Measurements from ENCODE around the gene FBXO17. TPM values are rescaled to one million over a fixed set of nuclear protein-coding genes. Genes with fewer than 3 reads are reported as not detected.
"Not testable (repeated sequence)": the region's sequence is repeated elsewhere in the genome, so short reads cannot be mapped to it uniquely, and the experiment has no call there.

FBXO17 gene
- total and polyA plus RNA-seq, 4 donors = 19.7 to 31.9 (median 23.4) TPM

- TF ChIP-seq CTCF (IDR thresholded peaks at IDR 0.05; ENCODE audit: low read depth, low read length, missing input control) = no peak
- TF ChIP-seq YY1 (IDR thresholded peaks at IDR 0.05) = no peak
- no peak for TF ChIP-seq JUND (IDR thresholded peaks at IDR 0.05)
- no peak for TF ChIP-seq RAD21 (IDR thresholded peaks at IDR 0.05)
Observed at GRCh38 chr19:39003796-39004195, 28.3 kb upstream of the FBXO17 start (continued).

GRCh38 chr19:39003188-39003587 lies 27.6 kb upstream of the FBXO17 start:
- 81% methylated on average over 4 of the region's 4 CpGs for WGBS
- Histone ChIP-seq H3K9ac (ENCODE audit: low read depth in 1 of 2, low read length in 2 of 2) (no peak overlapping the region), H3K4me1 (ENCODE audit: control insufficient read depth in 4 of 4, insufficient read depth in 4 of 4, low read length in 3 of 4) (no peaks in the 10 kb centered on the region), H3K36me3 (ENCODE audit: control insufficient read depth in 4 of 4, insufficient read depth in 3 of 4, low read depth in 1 of 4, low read length in 3 of 4) (no peaks in the 10 kb centered on the region), H3K27ac (ENCODE audit: low read depth in 1 of 2, low read length in 2 of 2) (no peak overlapping the region), H3K9me3 (ENCODE audit: control insufficient read depth in 4 of 4, low read length in 3 of 4) (no peaks in the 10 kb centered on the region), H3K4me3 (ENCODE audit: low read depth in 1 of 3, low read length in 3 of 3) (no peak overlapping the region), H3K27me3 (ENCODE audit: control insufficient read depth in 4 of 4, insufficient read depth in 4 of 4, low read length in 3 of 4) (no peaks in the 10 kb centered on the region)
- TF ChIP-seq ZBTB33 (IDR thresholded peaks at IDR 0.05) = no peak
- no peak for TF ChIP-seq TAF1 (conservative IDR thresholded peaks at IDR 0.05)
- no peak for TF ChIP-seq EGR1 (IDR thresholded peaks at IDR 0.05; ENCODE audit: low read depth in 2 of 2)
- TF ChIP-seq NR2F2 (IDR thresholded peaks at IDR 0.05) = no peak
- TF ChIP-seq RXRA (IDR thresholded peaks at IDR 0.05) = no peak
- no peak for TF ChIP-seq HNF4G (IDR thresholded peaks at IDR 0.05)
- no peak for TF ChIP-seq CTCF (IDR thresholded peaks at IDR 0.05; ENCODE audit: low read depth, low read length, missing input control)
- TF ChIP-seq ATF3 (IDR thresholded peaks at IDR 0.05) = no peak
- DNase-seq (ENCODE audit: low spot score) = no peak

GRCh38 chr19:39001041-39001440 lies 25.5 kb upstream of the FBXO17 start:
- Histone ChIP-seq H3K27me3 (ENCODE audit: control insufficient read depth in 4 of 4, insufficient read depth in 4 of 4, low read length in 3 of 4) (no peaks in the 10 kb centered on the region), H3K4me1 (ENCODE audit: control insufficient read depth in 4 of 4, insufficient read depth in 4 of 4, low read length in 3 of 4) (no peaks in the 10 kb centered on the region), H3K4me3 (ENCODE audit: low read depth in 1 of 3, low read length in 3 of 3) (no peak overlapping the region), H3K36me3 (ENCODE audit: control insufficient read depth in 4 of 4, insufficient read depth in 3 of 4, low read depth in 1 of 4, low read length in 3 of 4) (no peaks in the 10 kb centered on the region), H3K27ac (ENCODE audit: low read depth in 1 of 2, low read length in 2 of 2) (no peak overlapping the region), H3K9me3 (ENCODE audit: control insufficient read depth in 4 of 4, low read length in 3 of 4) (no peaks in the 10 kb centered on the region), H3K9ac (ENCODE audit: low read depth in 1 of 2, low read length in 2 of 2) (no peak overlapping the region)
- DNase-seq (ENCODE audit: low spot score) = no peak
- 82% methylated on average over 7 of the region's 7 CpGs for WGBS
- no peak for TF ChIP-seq JUND (IDR thresholded peaks at IDR 0.05)
- no peak for TF ChIP-seq FOXA1 (IDR thresholded peaks at IDR 0.05)
- TF ChIP-seq SP1 (IDR thresholded peaks at IDR 0.05) = no peak
- no peak for TF ChIP-seq ZBTB33 (IDR thresholded peaks at IDR 0.05)
- TF ChIP-seq ATF3 (IDR thresholded peaks at IDR 0.05) = no peak
- TF ChIP-seq CTCF (IDR thresholded peaks at IDR 0.05; ENCODE audit: low read depth, low read length, missing input control) = no peak
- no peak for TF ChIP-seq RAD21 (IDR thresholded peaks at IDR 0.05)
- TF ChIP-seq EGR1 (IDR thresholded peaks at IDR 0.05; ENCODE audit: low read depth in 2 of 2) = no peak
- TF ChIP-seq MAX (IDR thresholded peaks at IDR 0.05) = no peak
- no peak for TF ChIP-seq YY1 (IDR thresholded peaks at IDR 0.05)
- TF ChIP-seq NR2F2 (IDR thresholded peaks at IDR 0.05) = no peak
- no peak for TF ChIP-seq RXRA (IDR thresholded peaks at IDR 0.05)
- TF ChIP-seq HNF4G (IDR thresholded peaks at IDR 0.05) = no peak

GRCh38 chr19:38997576-38997975 lies 22.0 kb upstream of the FBXO17 start:
- 78% methylated on average over 3 of the region's 3 CpGs for WGBS

More at GRCh38 chr19:38997576-38997975, 22.0 kb upstream of the FBXO17 start:
- not testable (repeated sequence) for H3K9me3 ChIP-seq (ENCODE audit: control insufficient read depth in 4 of 4, low read length in 3 of 4); H3K36me3 ChIP-seq (ENCODE audit: control insufficient read depth in 4 of 4, insufficient read depth in 3 of 4, low read depth in 1 of 4, low read length in 3 of 4); H3K27ac ChIP-seq (ENCODE audit: low read depth in 1 of 2, low read length in 2 of 2); H3K4me1 ChIP-seq (ENCODE audit: control insufficient read depth in 4 of 4, insufficient read depth in 4 of 4, low read length in 3 of 4); H3K9ac ChIP-seq (ENCODE audit: low read depth in 1 of 2, low read length in 2 of 2); H3K27me3 ChIP-seq (ENCODE audit: control insufficient read depth in 4 of 4, insufficient read depth in 4 of 4, low read length in 3 of 4); H3K4me3 ChIP-seq (ENCODE audit: low read depth in 1 of 3, low read length in 3 of 3); DNase-seq (ENCODE audit: low spot score)
